ENCODE results near the gene EXOC4. TPM values are rescaled to one million over a fixed set of nuclear protein-coding genes. Genes with fewer than 3 reads are reported as not detected.
A peak's percentile ranks its signal among the peaks of the same experiment; 100 is the strongest.
"Not testable (repeated sequence)": the region's sequence is repeated elsewhere in the genome, so short reads cannot be mapped to it uniquely, and the experiment has no call there.

EXOC4 gene
- total and polyA plus RNA-seq, 7 experiments from 2014 or later = 44.1 to 106 (median 74.2) TPM

DNA sequence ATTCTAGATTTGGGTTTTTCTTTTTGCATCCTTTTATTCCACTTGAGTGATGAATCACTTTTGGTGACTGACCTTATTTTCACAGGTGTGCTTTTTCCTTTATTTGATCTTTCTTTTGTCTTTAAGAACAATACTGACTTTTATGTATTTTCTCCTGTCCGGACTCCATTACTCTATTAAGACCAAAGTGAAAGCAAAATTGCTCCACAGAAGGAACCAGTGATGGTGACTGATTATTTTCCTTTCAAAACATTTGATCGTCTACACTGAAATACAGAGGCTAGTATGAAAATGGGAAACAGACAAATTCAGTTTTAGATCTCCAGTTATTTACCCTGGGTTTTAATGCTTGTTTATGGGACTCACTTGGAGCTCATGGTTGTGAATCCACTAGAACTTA is 15.5 kb downstream of the EXOC4 start:
- H3K4me3 Mint-ChIP-seq = peak overlapping the region in 2 of 10 donors; percentile 4 to 16
- Histone ChIP-seq H3K27me3 (ENCODE audit: control insufficient read depth in 2 of 2, insufficient read depth in 2 of 2, low read length in 2 of 2) (no peaks in the 10 kb centered on the region), H3K4me3 (ENCODE audit: low read length) (no peak overlapping the region), H3K4me1 (ENCODE audit: control insufficient read depth in 2 of 2, insufficient read depth in 2 of 2, low read length in 2 of 2) (no peaks in the 10 kb centered on the region), H3K36me3 (ENCODE audit: control insufficient read depth in 2 of 3, insufficient read depth in 3 of 3, low read length in 3 of 3) (no peaks in the 10 kb centered on the region), H3K9me3 (ENCODE audit: control insufficient read depth in 2 of 3, low read length in 3 of 3) (no peaks in the 10 kb centered on the region), H3K27ac (ENCODE audit: low read depth, low read length) (no peak overlapping the region)
- H3K4me1 Mint-ChIP-seq = peaks cover 3 to 57% (median 42%) of the 10 kb centered on the region in 7 donors
- intact Hi-C loops (cut with micrococcal nuclease) = no loop called here
- ATAC-seq = no peak
- peaks cover 0 to 47% (median 21%) of the 10 kb centered on the region in 5 donors for H3K36me3 Mint-ChIP-seq
- DNase-seq = no peak
- POLR2A ChIA-PET = no interaction called here
- CTCF ChIA-PET = no interaction called here
- no peaks in the 10 kb centered on the region for H3K9me3 Mint-ChIP-seq
- H3K27ac Mint-ChIP-seq = peak overlapping the region in 2 of 9 donors; percentile 3 to 19
- no peaks in the 10 kb centered on the region for H3K27me3 Mint-ChIP-seq

DNA sequence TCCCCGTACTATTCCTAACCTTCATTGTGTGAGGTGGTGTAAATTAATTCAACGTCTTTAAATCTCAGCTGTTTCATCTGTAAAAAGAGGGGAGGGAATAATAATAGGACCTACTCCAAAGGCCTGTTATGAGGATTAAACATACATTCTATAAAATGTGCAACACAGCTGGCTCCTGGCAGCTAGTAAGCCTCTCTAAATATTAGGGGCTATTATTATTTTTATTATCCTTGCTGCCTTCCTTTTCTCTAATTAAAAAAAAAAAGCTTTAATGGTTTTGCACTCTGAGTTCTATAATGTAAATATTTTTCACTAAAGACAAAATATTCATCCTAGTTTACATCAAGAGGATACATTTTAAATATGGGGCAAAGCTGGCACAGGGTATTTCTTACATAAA is 19.5 kb downstream of the EXOC4 start:
- no peaks in the 10 kb centered on the region for H3K9me3 ChIP-seq (ENCODE audit: control insufficient read depth in 2 of 3, low read length in 3 of 3)
- Mint-ChIP-seq H3K4me1 (peaks cover 4 to 37% (median 22%) of the 10 kb centered on the region in 7 donors), H3K27ac (no peak overlapping the region), H3K27me3 (no peaks in the 10 kb centered on the region), H3K9me3 (peaks cover 0 to 4% (median 0%) of the 10 kb centered on the region in 11 donors), H3K36me3 (peaks cover 10 to 56% (median 40%) of the 10 kb centered on the region in 5 donors), H3K4me3 (no peak overlapping the region)
- ATAC-seq (no peak), DNase-seq (no peak)
- POLR2A ChIA-PET = no interaction called here
- no peak overlapping the region for H3K4me3 ChIP-seq (ENCODE audit: low read length)
- H3K36me3 ChIP-seq (ENCODE audit: control insufficient read depth in 2 of 3, insufficient read depth in 3 of 3, low read length in 3 of 3) = peaks cover 0 to 13% (median 4%) of the 10 kb centered on the region in 3 experiments
- intact Hi-C loops (cut with micrococcal nuclease) = no loop called here
- CTCF ChIA-PET = no interaction called here
- no peaks in the 10 kb centered on the region for H3K4me1 ChIP-seq (ENCODE audit: control insufficient read depth in 2 of 2, insufficient read depth in 2 of 2, low read length in 2 of 2)
- H3K27me3 ChIP-seq (ENCODE audit: control insufficient read depth in 2 of 2, insufficient read depth in 2 of 2, low read length in 2 of 2) = no peaks in the 10 kb centered on the region
- H3K27ac ChIP-seq (ENCODE audit: low read depth, low read length) = no peak overlapping the region

DNA sequence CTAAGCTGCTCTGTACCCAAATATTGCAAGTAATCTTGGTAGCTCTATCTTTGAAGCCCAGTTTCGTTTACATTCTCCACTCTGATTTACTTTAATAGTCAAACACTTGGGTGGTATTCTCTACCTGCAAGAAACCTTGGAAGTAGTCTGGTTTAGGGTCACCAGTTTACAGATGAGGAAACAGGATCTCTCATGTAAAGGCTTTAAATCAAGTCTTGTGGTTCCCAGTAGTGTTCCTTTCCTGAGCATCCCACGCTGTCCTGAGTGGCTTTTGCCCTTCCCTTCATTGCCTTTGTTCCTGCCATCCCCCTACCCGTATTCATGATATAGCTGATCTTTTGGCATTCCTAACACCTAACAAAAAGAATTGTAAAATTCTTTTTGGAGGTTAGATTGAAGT is 20.3 kb downstream of the EXOC4 start:
- ChIA-PET POLR2A (no interaction called here), CTCF (no interaction called here)
- Histone ChIP-seq H3K4me1 (ENCODE audit: control insufficient read depth in 2 of 2, insufficient read depth in 2 of 2, low read length in 2 of 2) (no peaks in the 10 kb centered on the region), H3K27me3 (ENCODE audit: control insufficient read depth in 2 of 2, insufficient read depth in 2 of 2, low read length in 2 of 2) (no peaks in the 10 kb centered on the region), H3K27ac (ENCODE audit: low read depth, low read length) (no peak overlapping the region), H3K4me3 (ENCODE audit: low read length) (no peak overlapping the region), H3K9me3 (ENCODE audit: control insufficient read depth in 2 of 3, low read length in 3 of 3) (no peaks in the 10 kb centered on the region), H3K36me3 (ENCODE audit: control insufficient read depth in 2 of 3, insufficient read depth in 3 of 3, low read length in 3 of 3) (peaks cover 0 to 17% (median 4%) of the 10 kb centered on the region in 3 experiments)
- ATAC-seq = no peak
- Mint-ChIP-seq H3K4me1 (peaks cover 2 to 31% (median 15%) of the 10 kb centered on the region in 7 donors), H3K9me3 (peaks cover 0 to 10% (median under 1%) of the 10 kb centered on the region in 11 donors), H3K27me3 (no peaks in the 10 kb centered on the region), H3K27ac (no peak overlapping the region), H3K36me3 (peaks cover 14 to 57% (median 48%) of the 10 kb centered on the region in 5 donors), H3K4me3 (no peak overlapping the region)
- intact Hi-C loops (cut with micrococcal nuclease) = no loop called here
- DNase-seq = no peak

DNA sequence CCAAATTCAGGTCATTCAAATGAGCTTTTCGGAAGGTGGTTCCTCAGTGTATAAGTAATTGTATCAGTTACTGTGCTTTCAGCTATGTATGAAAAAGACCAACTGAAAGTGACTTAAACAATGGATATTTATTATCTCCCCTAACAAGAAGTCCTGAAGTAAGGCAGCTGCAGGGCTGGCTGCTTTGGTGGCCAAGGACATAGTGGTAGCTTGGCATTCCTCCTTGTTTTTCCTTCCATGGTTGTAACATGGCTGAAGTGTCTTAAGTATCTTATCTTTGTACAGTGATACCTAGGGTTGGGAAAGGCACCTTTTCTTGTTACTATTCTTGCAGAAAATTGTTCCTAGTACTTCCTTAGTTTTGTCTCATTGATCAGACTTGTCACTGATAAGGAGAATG is 21.4 kb downstream of the EXOC4 start:
- Histone ChIP-seq H3K4me1 (ENCODE audit: control insufficient read depth in 2 of 2, insufficient read depth in 2 of 2, low read length in 2 of 2) (no peaks in the 10 kb centered on the region), H3K36me3 (ENCODE audit: control insufficient read depth in 2 of 3, insufficient read depth in 3 of 3, low read length in 3 of 3) (peaks cover 0 to 21% (median 4%) of the 10 kb centered on the region in 3 experiments), H3K9me3 (ENCODE audit: control insufficient read depth in 2 of 3, low read length in 3 of 3) (no peaks in the 10 kb centered on the region), H3K27me3 (ENCODE audit: control insufficient read depth in 2 of 2, insufficient read depth in 2 of 2, low read length in 2 of 2) (no peaks in the 10 kb centered on the region), H3K4me3 (ENCODE audit: low read length) (no peak overlapping the region), H3K27ac (ENCODE audit: low read depth, low read length) (no peak overlapping the region)
- CTCF ChIA-PET = interaction anchor here (0.7 kb wide), 1 partner anchor 18 kb away, joined by 3 read pairs; no protein-coding TSS in a partner anchor
- DNase-seq (no peak), ATAC-seq (no peak)
- peaks cover 0 to 24% (median 10%) of the 10 kb centered on the region in 7 donors for H3K4me1 Mint-ChIP-seq
- peaks cover 22 to 58% (median 56%) of the 10 kb centered on the region in 5 donors for H3K36me3 Mint-ChIP-seq
- peaks cover 0 to 11% (median 5%) of the 10 kb centered on the region in 11 donors for H3K9me3 Mint-ChIP-seq
- intact Hi-C loops (cut with micrococcal nuclease) = no loop called here
- no peaks in the 10 kb centered on the region for H3K27me3 Mint-ChIP-seq
- POLR2A ChIA-PET = no interaction called here
- H3K27ac Mint-ChIP-seq = no peak overlapping the region
- H3K4me3 Mint-ChIP-seq = no peak overlapping the region

DNA sequence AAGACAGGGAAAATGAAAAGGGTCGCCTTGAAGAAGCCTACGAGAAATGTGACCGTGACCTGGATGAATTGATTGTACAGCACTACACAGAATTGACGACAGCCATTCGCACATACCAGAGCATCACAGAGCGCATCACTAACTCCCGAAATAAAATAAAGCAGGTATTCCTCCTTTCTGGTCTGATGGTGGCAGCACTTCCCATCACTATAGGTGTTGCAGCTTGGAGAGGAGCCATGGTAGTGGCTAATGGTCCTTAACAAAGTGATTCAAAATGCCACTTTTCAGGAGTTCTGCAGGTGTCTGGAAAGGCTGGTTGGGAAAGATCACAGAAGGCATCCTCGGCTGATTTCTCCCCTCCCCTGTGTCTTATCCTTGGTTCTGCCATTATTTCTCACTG is 22.1 kb downstream of the EXOC4 start:
- Mint-ChIP-seq H3K4me1 (peaks cover 0 to 21% (median 8%) of the 10 kb centered on the region in 7 donors), H3K27me3 (no peaks in the 10 kb centered on the region), H3K27ac (peak overlapping the region in 1 of 9 donors; percentile 51), H3K36me3 (peaks cover 26 to 60% (median 59%) of the 10 kb centered on the region in 5 donors), H3K4me3 (no peak overlapping the region), H3K9me3 (peaks cover 0 to 11% (median 5%) of the 10 kb centered on the region in 11 donors)
- Histone ChIP-seq H3K27me3 (ENCODE audit: control insufficient read depth in 2 of 2, insufficient read depth in 2 of 2, low read length in 2 of 2) (no peaks in the 10 kb centered on the region), H3K4me1 (ENCODE audit: control insufficient read depth in 2 of 2, insufficient read depth in 2 of 2, low read length in 2 of 2) (no peaks in the 10 kb centered on the region), H3K4me3 (ENCODE audit: low read length) (no peak overlapping the region), H3K36me3 (ENCODE audit: control insufficient read depth in 2 of 3, insufficient read depth in 3 of 3, low read length in 3 of 3) (peaks cover 0 to 21% (median 4%) of the 10 kb centered on the region in 3 experiments), H3K9me3 (ENCODE audit: control insufficient read depth in 2 of 3, low read length in 3 of 3) (no peaks in the 10 kb centered on the region), H3K27ac (ENCODE audit: low read depth, low read length) (no peak overlapping the region)
- intact Hi-C loops (cut with micrococcal nuclease) = no loop called here
- CTCF ChIA-PET = no interaction called here
- POLR2A ChIA-PET = no interaction called here
- DNase-seq (no peak), ATAC-seq (no peak)

DNA sequence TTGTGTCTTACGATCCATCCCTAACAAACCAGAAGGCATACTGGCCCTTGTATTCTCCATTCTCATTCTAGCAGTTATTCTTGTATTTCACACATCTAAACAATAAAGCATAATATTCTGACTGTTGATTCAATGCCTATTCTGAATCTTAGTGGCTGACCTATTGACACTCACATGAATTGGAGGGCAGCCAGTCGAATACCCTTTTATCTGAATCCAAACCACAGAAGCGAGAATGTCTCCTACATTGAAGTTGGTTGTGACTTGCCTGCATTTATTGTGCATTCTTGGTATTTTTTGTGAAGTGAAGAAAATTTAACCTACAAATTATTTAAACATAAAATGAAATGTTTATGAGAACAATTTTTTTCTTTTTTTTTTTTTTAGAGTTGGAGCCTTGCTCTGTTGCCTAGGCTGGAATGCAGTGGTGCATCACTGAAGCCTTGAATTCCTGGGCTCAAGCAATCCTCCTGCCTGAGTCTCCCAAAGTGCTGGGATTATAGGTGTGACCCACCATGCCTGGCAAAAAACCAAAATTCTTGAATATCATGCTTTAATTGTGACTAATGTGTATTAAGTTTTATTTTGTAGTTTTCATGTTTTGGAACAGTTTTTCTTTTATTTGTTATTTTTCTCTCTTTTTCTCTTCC is 22.7 kb downstream of the EXOC4 start:
- Histone ChIP-seq H3K9me3 (ENCODE audit: control insufficient read depth in 2 of 3, low read length in 3 of 3) (no peaks in the 10 kb centered on the region), H3K36me3 (ENCODE audit: control insufficient read depth in 2 of 3, insufficient read depth in 3 of 3, low read length in 3 of 3) (peaks cover 0 to 21% (median 4%) of the 10 kb centered on the region in 3 experiments), H3K27ac (ENCODE audit: low read depth, low read length) (no peak overlapping the region), H3K4me1 (ENCODE audit: control insufficient read depth in 2 of 2, insufficient read depth in 2 of 2, low read length in 2 of 2) (no peaks in the 10 kb centered on the region), H3K4me3 (ENCODE audit: low read length) (no peak overlapping the region), H3K27me3 (ENCODE audit: control insufficient read depth in 2 of 2, insufficient read depth in 2 of 2, low read length in 2 of 2) (no peaks in the 10 kb centered on the region)
- intact Hi-C loops (cut with micrococcal nuclease) = no loop called here
- Mint-ChIP-seq H3K4me3 (no peak overlapping the region), H3K4me1 (peaks cover 0 to 17% (median 7%) of the 10 kb centered on the region in 7 donors), H3K9me3 (peaks cover 0 to 11% (median 5%) of the 10 kb centered on the region in 11 donors), H3K27ac (peak overlapping the region in 1 of 9 donors; percentile 51), H3K27me3 (no peaks in the 10 kb centered on the region), H3K36me3 (peaks cover 26 to 60% (median 58%) of the 10 kb centered on the region in 5 donors)
- DNase-seq = no peak
- ChIA-PET CTCF (no interaction called here), POLR2A (no interaction called here)
- no peak for ATAC-seq

DNA sequence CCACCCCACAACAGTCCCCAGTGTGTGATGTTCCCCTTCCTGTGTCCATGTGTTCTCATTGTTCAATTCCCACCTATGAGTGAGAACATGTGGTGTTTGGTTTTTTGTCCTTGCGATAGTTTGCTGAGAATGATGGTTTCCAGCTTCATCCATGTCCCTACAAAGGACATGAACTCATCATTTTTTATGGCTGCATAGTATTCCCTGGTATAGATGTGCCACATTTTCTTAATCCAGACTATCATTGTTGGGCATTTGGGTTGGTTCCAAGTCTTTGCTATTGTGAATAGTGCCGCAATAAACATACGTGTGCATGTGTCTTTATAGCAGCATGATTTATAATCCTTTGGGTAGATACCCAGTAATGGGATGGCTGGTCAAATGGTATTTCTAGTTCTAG is 26.1 kb downstream of the EXOC4 start:
- H3K4me3 ChIP-seq (ENCODE audit: low read length); H3K9me3 ChIP-seq (ENCODE audit: control insufficient read depth in 2 of 3, low read length in 3 of 3); DNase-seq; intact Hi-C loops (cut with micrococcal nuclease); CTCF ChIA-PET; ATAC-seq; H3K27ac Mint-ChIP-seq; H3K4me3 Mint-ChIP-seq; POLR2A ChIA-PET; H3K4me1 ChIP-seq (ENCODE audit: control insufficient read depth in 2 of 2, insufficient read depth in 2 of 2, low read length in 2 of 2); H3K27me3 Mint-ChIP-seq; H3K27ac ChIP-seq (ENCODE audit: low read depth, low read length); H3K27me3 ChIP-seq (ENCODE audit: control insufficient read depth in 2 of 2, insufficient read depth in 2 of 2, low read length in 2 of 2): not testable (repeated sequence)
- peaks cover 0 to 21% (median 4%) of the 10 kb centered on the region in 3 experiments for H3K36me3 ChIP-seq (ENCODE audit: control insufficient read depth in 2 of 3, insufficient read depth in 3 of 3, low read length in 3 of 3)
- Mint-ChIP-seq H3K36me3 (peaks cover 26 to 81% (median 72%) of the 10 kb centered on the region in 5 donors), H3K9me3 (peaks cover 0 to 11% (median 5%) of the 10 kb centered on the region in 11 donors), H3K4me1 (peaks cover 0 to 23% (median 13%) of the 10 kb centered on the region in 7 donors)

Data from naive thymus-derived CD4-positive, alpha-beta T cell (primary cell).